ENCODE results near the gene CRHR1.

CRHR1 gene

GRCh38 chr17:45787044-45787443 lies 2.9 kb downstream of the CRHR1 start:
- Histone ChIP-seq H3K4me1 (ENCODE audit: control insufficient read depth, low read depth, low read length) (no peaks in the 10 kb centered on the region), H3K36me3 (ENCODE audit: control insufficient read depth, insufficient read depth, low read length) (no peaks in the 10 kb centered on the region), H3K18ac (ENCODE audit: low read length) (no peak overlapping the region), H3K27me3 (ENCODE audit: insufficient read depth, low read length, poor library complexity) (peaks cover 15% of the 10 kb centered on the region), H3K4me2 (ENCODE audit: low read length) (no peak overlapping the region), H3K79me2 (ENCODE audit: control insufficient read depth, insufficient read depth, low read length) (no peaks in the 10 kb centered on the region), H3K23ac (ENCODE audit: low read length) (no peak overlapping the region), H2BK15ac (replicated peaks; ENCODE audit: low read depth) (no peak overlapping the region), H3K79me1 (ENCODE audit: low read length) (no peaks in the 10 kb centered on the region), H3K4ac (ENCODE audit: low read depth, low read length) (no peak overlapping the region), H3K9ac (ENCODE audit: low read length) (no peak overlapping the region), H3K4me3 (ENCODE audit: low read length) (no peak overlapping the region), H3K27ac (ENCODE audit: low read depth, low read length) (no peak overlapping the region), H4K5ac (ENCODE audit: low read length) (no peak overlapping the region), H3K56ac (ENCODE audit: low read length) (no peak overlapping the region), H4K8ac (ENCODE audit: low read depth, low read length) (no peak overlapping the region), H2BK120ac (ENCODE audit: low read depth, low read length) (no peak overlapping the region), H2BK5ac (ENCODE audit: low read length) (no peak overlapping the region), H2AK5ac (ENCODE audit: low read length) (no peak overlapping the region)
- DNase-seq, result no peak
- WGBS (ENCODE audit: extremely low coverage, insufficient coverage, low lambda C conversion rate), result no CpG with 5 or more reads among the region's 3 CpGs

DNA sequence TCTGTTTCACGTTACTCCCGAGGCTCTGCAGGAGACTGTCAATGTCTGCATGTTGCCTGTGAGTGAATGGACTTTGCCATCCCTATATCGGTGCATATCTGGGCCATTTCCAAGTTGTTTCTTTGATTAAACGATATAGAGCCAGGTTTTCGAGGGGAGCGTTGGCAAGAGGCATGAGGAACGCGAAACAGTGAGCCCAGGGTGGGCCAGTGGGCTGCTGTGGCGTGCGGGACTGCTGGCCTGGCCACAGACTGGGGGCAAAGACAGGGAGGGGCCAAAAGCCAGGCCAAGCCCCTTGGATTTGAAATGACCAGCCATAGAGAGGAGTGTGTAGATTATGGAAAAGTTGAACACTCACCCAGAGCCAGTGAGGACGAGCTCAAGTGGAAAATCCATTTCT lies 3.5 kb downstream of the CRHR1 start:
- H4K8ac ChIP-seq (ENCODE audit: low read depth, low read length), result no peak overlapping the region
- H3K4me1 ChIP-seq (ENCODE audit: control insufficient read depth, low read depth, low read length), result no peaks in the 10 kb centered on the region
- no peak overlapping the region for H3K4ac ChIP-seq (ENCODE audit: low read depth, low read length)
- H2BK5ac ChIP-seq (ENCODE audit: low read length), result no peak overlapping the region
- H3K18ac ChIP-seq (ENCODE audit: low read length), result no peak overlapping the region
- H4K5ac ChIP-seq (ENCODE audit: low read length), result no peak overlapping the region
- H2BK120ac ChIP-seq (ENCODE audit: low read depth, low read length), result no peak overlapping the region
- no peak overlapping the region for H3K4me3 ChIP-seq (ENCODE audit: low read length)
- no peak overlapping the region for H3K4me2 ChIP-seq (ENCODE audit: low read length)
- H2AK5ac ChIP-seq (ENCODE audit: low read length), result no peak overlapping the region
- no peak overlapping the region for H3K56ac ChIP-seq (ENCODE audit: low read length)
- no peak overlapping the region for H3K23ac ChIP-seq (ENCODE audit: low read length)
- H3K79me1 ChIP-seq (ENCODE audit: low read length), result no peaks in the 10 kb centered on the region
- no CpG with 5 or more reads among the region's 11 CpGs for WGBS (ENCODE audit: extremely low coverage, insufficient coverage, low lambda C conversion rate)
- no peaks in the 10 kb centered on the region for H3K36me3 ChIP-seq (ENCODE audit: control insufficient read depth, insufficient read depth, low read length)
- no peaks in the 10 kb centered on the region for H3K79me2 ChIP-seq (ENCODE audit: control insufficient read depth, insufficient read depth, low read length)
- no peak overlapping the region for H3K9ac ChIP-seq (ENCODE audit: low read length)
- H2BK15ac ChIP-seq (replicated peaks; ENCODE audit: low read depth), result no peak overlapping the region
- H3K27me3 ChIP-seq (ENCODE audit: insufficient read depth, low read length, poor library complexity), result peaks cover 15% of the 10 kb centered on the region
- no peak overlapping the region for H3K27ac ChIP-seq (ENCODE audit: low read depth, low read length)
- DNase-seq, result no peak

- Histone ChIP-seq H3K4ac (ENCODE audit: low read depth, low read length) (no peak overlapping the region), H3K9ac (ENCODE audit: low read length) (no peak overlapping the region), H2BK5ac (ENCODE audit: low read length) (no peak overlapping the region), H3K4me1 (ENCODE audit: control insufficient read depth, low read depth, low read length) (no peaks in the 10 kb centered on the region), H3K56ac (ENCODE audit: low read length) (no peak overlapping the region), H3K4me2 (ENCODE audit: low read length) (no peak overlapping the region), H3K79me2 (ENCODE audit: control insufficient read depth, insufficient read depth, low read length) (no peaks in the 10 kb centered on the region), H3K18ac (ENCODE audit: low read length) (no peak overlapping the region), H2BK15ac (replicated peaks; ENCODE audit: low read depth) (no peak overlapping the region), H4K8ac (ENCODE audit: low read depth, low read length) (no peak overlapping the region), H3K4me3 (ENCODE audit: low read length) (no peak overlapping the region), H2AK5ac (ENCODE audit: low read length) (no peak overlapping the region), H3K23ac (ENCODE audit: low read length) (no peak overlapping the region), H2BK120ac (ENCODE audit: low read depth, low read length) (no peak overlapping the region), H4K5ac (ENCODE audit: low read length) (no peak overlapping the region), H3K27me3 (ENCODE audit: insufficient read depth, low read length, poor library complexity) (peaks cover 15% of the 10 kb centered on the region), H3K36me3 (ENCODE audit: control insufficient read depth, insufficient read depth, low read length) (no peaks in the 10 kb centered on the region), H3K79me1 (ENCODE audit: low read length) (no peaks in the 10 kb centered on the region), H3K27ac (ENCODE audit: low read depth, low read length) (no peak overlapping the region)
- DNase-seq, result no peak
- no CpG with 5 or more reads among the region's 3 CpGs for WGBS (ENCODE audit: extremely low coverage, insufficient coverage, low lambda C conversion rate)
Observed at GRCh38 chr17:45788057-45788456, 3.9 kb downstream of the CRHR1 start.

DNA sequence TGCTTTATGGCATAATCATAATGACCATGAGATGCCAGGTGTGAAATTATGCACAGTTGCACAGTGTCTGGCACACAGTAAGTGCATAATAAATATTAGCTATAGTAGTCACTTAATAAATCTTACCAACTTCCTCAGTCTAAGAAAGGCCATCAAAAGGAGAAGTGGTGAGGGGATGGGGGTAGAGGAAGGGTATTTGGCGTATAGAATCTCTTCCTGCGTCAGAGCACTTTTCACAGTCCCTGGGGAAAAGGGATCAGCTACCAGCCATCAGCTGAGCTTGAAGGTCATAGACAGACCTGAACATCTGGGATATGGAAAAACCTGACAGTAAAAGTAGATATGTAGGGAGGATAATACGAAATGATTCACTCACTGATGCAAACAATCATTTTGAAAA lies 5.8 kb downstream of the CRHR1 start:
- Histone ChIP-seq H3K27me3 (ENCODE audit: insufficient read depth, low read length, poor library complexity) (peaks cover 12% of the 10 kb centered on the region), H3K36me3 (ENCODE audit: control insufficient read depth, insufficient read depth, low read length) (no peaks in the 10 kb centered on the region), H3K18ac (ENCODE audit: low read length) (no peak overlapping the region), H3K4me1 (ENCODE audit: control insufficient read depth, low read depth, low read length) (no peaks in the 10 kb centered on the region), H3K56ac (ENCODE audit: low read length) (no peak overlapping the region), H3K4ac (ENCODE audit: low read depth, low read length) (no peak overlapping the region), H2AK5ac (ENCODE audit: low read length) (no peak overlapping the region), H3K79me1 (ENCODE audit: low read length) (no peaks in the 10 kb centered on the region), H3K4me2 (ENCODE audit: low read length) (no peak overlapping the region), H3K9ac (ENCODE audit: low read length) (no peak overlapping the region), H4K5ac (ENCODE audit: low read length) (no peak overlapping the region), H2BK5ac (ENCODE audit: low read length) (no peak overlapping the region), H4K8ac (ENCODE audit: low read depth, low read length) (no peak overlapping the region), H3K27ac (ENCODE audit: low read depth, low read length) (no peak overlapping the region), H2BK120ac (ENCODE audit: low read depth, low read length) (no peak overlapping the region), H3K79me2 (ENCODE audit: control insufficient read depth, insufficient read depth, low read length) (no peaks in the 10 kb centered on the region), H2BK15ac (replicated peaks; ENCODE audit: low read depth) (no peak overlapping the region), H3K23ac (ENCODE audit: low read length) (no peak overlapping the region), H3K4me3 (ENCODE audit: low read length) (no peak overlapping the region)
- no peak for DNase-seq
- no CpG with 5 or more reads among the region's 3 CpGs for WGBS (ENCODE audit: extremely low coverage, insufficient coverage, low lambda C conversion rate)

- no peak overlapping the region for H2BK5ac ChIP-seq (ENCODE audit: low read length)
- no peak for DNase-seq
- H3K27ac ChIP-seq (ENCODE audit: low read depth, low read length), result no peak overlapping the region
- no peak overlapping the region for H4K8ac ChIP-seq (ENCODE audit: low read depth, low read length)
- no peak overlapping the region for H3K9ac ChIP-seq (ENCODE audit: low read length)
- H3K4me2 ChIP-seq (ENCODE audit: low read length), result no peak overlapping the region
- H2BK15ac ChIP-seq (replicated peaks; ENCODE audit: low read depth), result no peak overlapping the region
- no peak overlapping the region for H3K23ac ChIP-seq (ENCODE audit: low read length)
- H3K36me3 ChIP-seq (ENCODE audit: control insufficient read depth, insufficient read depth, low read length), result no peaks in the 10 kb centered on the region
- H2AK5ac ChIP-seq (ENCODE audit: low read length), result no peak overlapping the region
- H3K27me3 ChIP-seq (ENCODE audit: insufficient read depth, low read length, poor library complexity), result peaks cover 9% of the 10 kb centered on the region
- no peak overlapping the region for H3K18ac ChIP-seq (ENCODE audit: low read length)
- no peak overlapping the region for H4K5ac ChIP-seq (ENCODE audit: low read length)
- H3K79me2 ChIP-seq (ENCODE audit: control insufficient read depth, insufficient read depth, low read length), result no peaks in the 10 kb centered on the region
- WGBS (ENCODE audit: extremely low coverage, insufficient coverage, low lambda C conversion rate), result no CpG with 5 or more reads among the region's 11 CpGs
- H3K79me1 ChIP-seq (ENCODE audit: low read length), result no peaks in the 10 kb centered on the region
- H3K4me1 ChIP-seq (ENCODE audit: control insufficient read depth, low read depth, low read length), result no peaks in the 10 kb centered on the region
- H3K4ac ChIP-seq (ENCODE audit: low read depth, low read length), result no peak overlapping the region
- H2BK120ac ChIP-seq (ENCODE audit: low read depth, low read length), result no peak overlapping the region
- H3K4me3 ChIP-seq (ENCODE audit: low read length), result no peak overlapping the region
- H3K56ac ChIP-seq (ENCODE audit: low read length), result no peak overlapping the region
Observed at GRCh38 chr17:45790296-45790922, 6.3 kb downstream of the CRHR1 start.

DNA sequence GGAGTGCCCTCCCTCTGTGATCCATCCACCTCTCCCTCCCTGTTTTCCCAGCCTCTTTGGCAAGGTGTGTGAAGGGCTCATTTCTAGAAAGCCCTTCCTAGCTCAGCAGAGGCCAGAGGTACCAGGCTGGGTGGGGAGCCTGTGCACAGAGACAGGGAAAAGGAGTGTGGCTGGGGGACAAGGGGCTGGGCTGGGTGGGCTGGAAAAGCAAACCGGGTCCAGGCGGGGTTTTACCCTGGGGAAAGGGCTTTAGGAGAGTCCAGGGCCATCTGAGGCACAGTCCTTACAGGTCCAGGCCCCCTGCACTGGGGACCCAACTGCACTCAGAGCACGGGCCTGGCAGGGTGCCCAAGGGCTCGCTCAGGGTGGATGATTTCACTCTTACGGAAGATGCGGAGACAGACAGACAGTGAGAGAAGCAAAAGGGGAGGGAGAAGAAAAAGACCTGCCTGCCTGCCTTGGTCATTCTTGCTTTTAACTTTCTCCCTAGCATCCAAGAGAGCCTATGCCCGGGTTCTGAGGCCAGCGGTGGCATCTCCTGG lies 7.0 kb downstream of the CRHR1 start:
- H3K79me1 ChIP-seq (ENCODE audit: low read length), result no peaks in the 10 kb centered on the region
- H2AK5ac ChIP-seq (ENCODE audit: low read length), result no peak overlapping the region
- H3K4me2 ChIP-seq (ENCODE audit: low read length), result no peak overlapping the region
- no CpG with 5 or more reads among the region's 8 CpGs for WGBS (ENCODE audit: extremely low coverage, insufficient coverage, low lambda C conversion rate)
- H3K79me2 ChIP-seq (ENCODE audit: control insufficient read depth, insufficient read depth, low read length), result no peaks in the 10 kb centered on the region
- H2BK15ac ChIP-seq (replicated peaks; ENCODE audit: low read depth), result no peak overlapping the region
- no peaks in the 10 kb centered on the region for H3K36me3 ChIP-seq (ENCODE audit: control insufficient read depth, insufficient read depth, low read length)
- H4K5ac ChIP-seq (ENCODE audit: low read length), result no peak overlapping the region
- no peak for DNase-seq
- peaks cover 3% of the 10 kb centered on the region for H3K27me3 ChIP-seq (ENCODE audit: insufficient read depth, low read length, poor library complexity)
- no peak overlapping the region for H2BK120ac ChIP-seq (ENCODE audit: low read depth, low read length)
- H2BK5ac ChIP-seq (ENCODE audit: low read length), result no peak overlapping the region
- no peak overlapping the region for H3K23ac ChIP-seq (ENCODE audit: low read length)
- H3K4me1 ChIP-seq (ENCODE audit: control insufficient read depth, low read depth, low read length), result no peaks in the 10 kb centered on the region
- H3K27ac ChIP-seq (ENCODE audit: low read depth, low read length), result no peak overlapping the region
- no peak overlapping the region for H3K18ac ChIP-seq (ENCODE audit: low read length)
- no peak overlapping the region for H3K9ac ChIP-seq (ENCODE audit: low read length)
- H4K8ac ChIP-seq (ENCODE audit: low read depth, low read length), result no peak overlapping the region
- H3K4ac ChIP-seq (ENCODE audit: low read depth, low read length), result no peak overlapping the region
- no peak overlapping the region for H3K56ac ChIP-seq (ENCODE audit: low read length)
- no peak overlapping the region for H3K4me3 ChIP-seq (ENCODE audit: low read length)
